ENCODE results near the gene RNF138. TPM values are rescaled to one million over a fixed set of nuclear protein-coding genes. Genes with fewer than 3 reads are reported as not detected.
"Not testable (repeated sequence)": the region's sequence is repeated elsewhere in the genome, so short reads cannot be mapped to it uniquely, and the experiment has no call there.

Gene RNF138
- total RNA-seq, 4 donors from 2014 or later = 11.1 to 21.7 (median 15.4) TPM

DNA sequence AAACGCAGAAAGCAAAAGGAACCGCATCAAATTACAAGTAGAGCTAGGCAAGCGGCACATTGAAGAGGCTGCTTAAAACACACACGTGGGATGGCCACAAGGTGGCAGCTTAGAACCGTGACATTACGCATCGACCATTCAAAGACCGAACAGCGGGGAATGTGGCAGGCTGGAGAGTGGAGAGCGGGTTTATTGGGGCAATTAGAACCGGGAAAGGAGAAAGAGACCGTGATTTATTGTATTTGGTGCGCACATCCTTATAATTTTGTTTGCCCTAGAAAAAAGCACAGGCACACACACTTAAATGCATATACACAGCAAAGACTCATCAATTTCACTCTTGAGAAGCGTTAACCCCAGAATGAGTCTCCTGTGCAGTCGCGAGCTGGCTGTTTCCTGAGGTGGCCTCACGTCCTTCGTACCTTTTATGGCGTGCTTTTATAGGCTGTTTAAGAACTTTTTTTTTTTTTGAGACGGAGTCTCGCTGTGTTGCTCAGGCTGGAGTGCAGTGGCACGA is 66.5 kb downstream of the RNF138 start:
- DNase-seq = peak; percentile 60 to 91 (median 76)
- TF ChIP-seq, protein P1, sequence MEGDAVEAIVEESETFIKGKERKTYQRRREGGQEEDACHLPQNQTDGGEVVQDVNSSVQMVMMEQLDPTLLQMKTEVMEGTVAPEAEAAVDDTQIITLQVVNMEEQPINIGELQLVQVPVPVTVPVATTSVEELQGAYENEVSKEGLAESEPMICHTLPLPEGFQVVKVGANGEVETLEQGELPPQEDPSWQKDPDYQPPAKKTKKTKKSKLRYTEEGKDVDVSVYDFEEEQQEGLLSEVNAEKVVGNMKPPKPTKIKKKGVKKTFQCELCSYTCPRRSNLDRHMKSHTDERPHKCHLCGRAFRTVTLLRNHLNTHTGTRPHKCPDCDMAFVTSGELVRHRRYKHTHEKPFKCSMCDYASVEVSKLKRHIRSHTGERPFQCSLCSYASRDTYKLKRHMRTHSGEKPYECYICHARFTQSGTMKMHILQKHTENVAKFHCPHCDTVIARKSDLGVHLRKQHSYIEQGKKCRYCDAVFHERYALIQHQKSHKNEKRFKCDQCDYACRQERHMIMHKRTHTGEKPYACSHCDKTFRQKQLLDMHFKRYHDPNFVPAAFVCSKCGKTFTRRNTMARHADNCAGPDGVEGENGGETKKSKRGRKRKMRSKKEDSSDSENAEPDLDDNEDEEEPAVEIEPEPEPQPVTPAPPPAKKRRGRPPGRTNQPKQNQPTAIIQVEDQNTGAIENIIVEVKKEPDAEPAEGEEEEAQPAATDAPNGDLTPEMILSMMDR (IDR thresholded peaks at IDR 0.05) = peak; percentile 34 to 96 (median 90)
- TF ChIP-seq POLR2A (IDR thresholded peaks at IDR 0.05) = peak in 1 of 2 donors; percentile 30
- Histone ChIP-seq H3K36me3 (no peaks in the 10 kb centered on the region), H3K4me3 (peak overlapping the region in 2 of 4 donors; percentile 42 to 44), H3K9me3 (no peaks in the 10 kb centered on the region), H3K4me1 (peaks cover 0 to 16% (median 0%) of the 10 kb centered on the region in 4 donors), H3K27me3 (no peaks in the 10 kb centered on the region), H3K27ac (peak overlapping the region in 3 of 4 donors; percentile 55 to 76 (median 71))

DNA sequence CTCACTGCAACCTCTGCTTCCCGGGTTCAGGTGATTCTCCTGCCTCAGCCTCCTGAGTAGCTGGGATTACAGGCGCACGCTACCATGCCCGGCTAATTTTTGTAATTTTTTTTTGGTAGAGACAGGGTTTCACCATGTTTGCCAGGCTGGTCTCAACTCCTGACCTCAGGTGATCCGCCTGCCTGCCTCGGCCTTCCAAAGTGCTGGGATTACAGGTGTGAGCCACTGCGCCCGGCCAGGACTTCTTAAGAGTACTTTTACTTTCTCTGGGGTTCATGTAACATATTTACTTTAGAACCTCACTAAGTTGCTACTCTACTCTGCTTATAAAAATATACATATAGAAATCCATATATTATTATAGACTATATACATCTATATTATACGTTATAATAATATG is 67.0 kb downstream of the RNF138 start:
- H3K9me3 ChIP-seq, DNase-seq, H3K27me3 ChIP-seq, H3K36me3 ChIP-seq: not testable (repeated sequence)
- Histone ChIP-seq H3K4me3 (peak overlapping the region in 2 of 4 donors; percentile 42 to 44), H3K4me1 (peaks cover 0 to 16% (median 0%) of the 10 kb centered on the region in 4 donors), H3K27ac (peak overlapping the region in 3 of 4 donors; percentile 55 to 76 (median 71))
- peak in 1 of 2 donors; percentile 12 for TF ChIP-seq POLR2A (IDR thresholded peaks at IDR 0.05)

DNA sequence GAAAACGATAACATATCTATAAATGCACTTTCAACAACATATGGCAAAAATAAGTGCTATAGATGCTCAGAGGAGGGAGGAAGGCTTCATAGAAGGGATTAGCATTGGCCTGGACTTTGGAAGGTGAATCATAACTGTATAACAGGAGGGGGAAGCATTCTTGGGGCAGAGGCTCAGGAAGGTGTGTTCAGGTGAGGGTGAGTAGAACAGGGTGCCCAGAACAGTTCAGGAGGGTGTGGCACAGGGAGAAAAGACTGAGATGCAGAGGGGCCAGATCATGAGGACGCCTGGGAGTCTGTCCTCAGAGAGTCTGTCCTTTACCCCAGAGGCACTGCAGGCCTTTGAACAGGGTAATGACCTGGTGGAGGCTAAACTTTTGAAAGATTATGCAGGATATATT is 68.9 kb downstream of the RNF138 start:
- no peak overlapping the region for H3K4me3 ChIP-seq
- no peaks in the 10 kb centered on the region for H3K36me3 ChIP-seq
- peak in 2 of 3 donors; percentile 73 to 88 for DNase-seq
- TF ChIP-seq POLR2A (IDR thresholded peaks at IDR 0.05) = no peak
- TF ChIP-seq, protein P1 (IDR thresholded peaks at IDR 0.05) = no peak
- peaks cover 0 to 16% (median 0%) of the 10 kb centered on the region in 4 donors for H3K4me1 ChIP-seq
- peak overlapping the region in 2 of 4 donors; percentile 43 to 65 for H3K27ac ChIP-seq
- no peaks in the 10 kb centered on the region for H3K9me3 ChIP-seq
- no peaks in the 10 kb centered on the region for H3K27me3 ChIP-seq

DNA sequence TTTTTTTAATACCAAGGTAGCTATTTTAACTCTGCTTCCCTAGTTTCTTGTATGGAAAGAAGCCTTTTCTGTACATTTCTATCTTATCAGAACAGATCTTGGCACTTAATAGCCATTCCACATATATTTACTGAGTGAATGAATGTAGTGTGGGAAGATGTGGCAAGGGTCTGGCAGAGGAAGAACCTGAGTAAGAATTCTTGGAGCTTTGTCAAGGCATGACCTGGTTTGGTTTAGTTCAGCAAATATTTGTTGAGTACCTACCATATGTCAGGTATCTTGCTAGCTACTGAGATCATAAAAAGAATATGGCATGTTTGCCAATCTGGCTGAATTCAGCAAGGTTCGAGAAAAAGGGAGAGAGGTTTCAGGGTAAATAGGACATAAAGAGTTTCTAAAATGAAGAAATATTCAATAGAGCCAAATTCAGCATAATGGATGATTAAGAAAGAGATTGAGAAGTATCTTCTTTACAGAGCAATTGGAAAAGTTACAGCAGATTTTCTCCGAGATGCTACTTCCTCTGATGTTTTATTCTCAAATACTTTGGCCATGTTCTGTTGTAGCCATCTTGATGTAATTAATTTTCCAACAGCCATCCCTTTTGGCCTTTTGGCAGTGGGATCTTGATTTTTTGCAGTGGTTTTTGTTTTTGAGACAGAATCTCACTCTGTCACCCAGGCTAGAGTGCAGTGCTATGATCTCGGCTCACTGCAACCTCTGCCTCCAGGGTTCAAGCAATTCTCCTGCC is 76.5 kb downstream of the RNF138 start:
- Histone ChIP-seq H3K4me3 (no peak overlapping the region), H3K4me1 (no peaks in the 10 kb centered on the region), H3K36me3 (no peaks in the 10 kb centered on the region), H3K27me3 (no peaks in the 10 kb centered on the region), H3K27ac (no peak overlapping the region), H3K9me3 (no peaks in the 10 kb centered on the region)
- TF ChIP-seq, protein P1 (IDR thresholded peaks at IDR 0.05) = no peak
- TF ChIP-seq POLR2A (IDR thresholded peaks at IDR 0.05) = no peak
- DNase-seq = no peak

DNA sequence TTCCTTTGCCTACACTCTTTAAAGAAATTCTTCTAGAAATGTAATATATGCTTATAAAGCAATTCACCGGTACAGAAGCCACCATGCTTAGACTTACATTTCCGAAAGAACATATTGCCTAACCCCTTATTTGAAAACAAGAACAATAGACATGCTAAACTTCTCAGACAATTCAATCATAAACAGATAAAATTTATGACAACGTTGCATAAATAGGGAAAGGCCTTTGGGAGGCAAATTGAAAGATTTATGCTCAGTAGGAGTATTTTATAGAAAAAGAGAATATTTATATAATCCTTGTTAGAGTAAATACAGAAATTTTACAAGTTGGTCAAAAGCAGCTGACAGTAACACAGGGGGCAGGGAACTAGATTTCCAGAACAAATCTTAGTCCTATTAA is 82.0 kb downstream of the RNF138 start:
- TF ChIP-seq, protein P1 (IDR thresholded peaks at IDR 0.05) = no peak
- no peak for TF ChIP-seq POLR2A (IDR thresholded peaks at IDR 0.05)
- H3K27ac ChIP-seq = no peak overlapping the region
- no peaks in the 10 kb centered on the region for H3K36me3 ChIP-seq
- no peak overlapping the region for H3K4me3 ChIP-seq
- no peak for DNase-seq
- H3K4me1 ChIP-seq = no peaks in the 10 kb centered on the region
- H3K9me3 ChIP-seq = no peaks in the 10 kb centered on the region
- H3K27me3 ChIP-seq = no peaks in the 10 kb centered on the region

DNA sequence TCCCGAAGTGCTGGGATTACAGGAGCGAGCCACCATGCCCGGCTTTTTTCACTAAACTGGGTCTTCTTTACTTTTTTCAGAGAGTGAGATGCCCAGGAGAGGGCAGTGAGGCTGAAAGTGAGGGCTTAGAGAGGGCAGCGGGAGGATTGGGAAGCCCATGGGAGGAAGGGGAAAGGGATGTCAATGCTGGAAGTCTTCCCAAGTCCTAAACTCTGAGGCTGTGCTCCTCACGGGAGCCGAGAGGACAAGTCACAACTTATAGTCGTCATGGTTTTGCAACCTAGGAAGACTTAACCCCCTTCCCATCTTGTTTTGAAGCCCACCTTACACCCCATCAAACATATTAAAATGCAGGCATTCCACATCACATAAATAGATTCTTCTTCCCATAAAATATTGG is 83.0 kb downstream of the RNF138 start:
- TF ChIP-seq, protein P1 (IDR thresholded peaks at IDR 0.05) = no peak
- TF ChIP-seq POLR2A (IDR thresholded peaks at IDR 0.05) = no peak
- H3K27ac ChIP-seq = no peak overlapping the region
- H3K36me3 ChIP-seq = no peaks in the 10 kb centered on the region
- no peaks in the 10 kb centered on the region for H3K9me3 ChIP-seq
- H3K4me1 ChIP-seq = no peaks in the 10 kb centered on the region
- DNase-seq = no peak
- H3K27me3 ChIP-seq = no peaks in the 10 kb centered on the region
- no peak overlapping the region for H3K4me3 ChIP-seq
